Parathyroid adenoma (tissue), 2 donors: ENCODE results near the gene MOV10.

Experiments used
- H2AFZ ChIP-seq: fragments of 300-600 bp; sonication (generic); one replicate; pipeline ENCODE4 v1.7.0; 2017; ENCODE audit warnings: antibody characterized with exemption, mild to moderate bottlenecking
- H3K27ac ChIP-seq: fragments of 300-600 bp; sonication (generic); one replicate; pipeline ENCODE4 v1.7.0; 2017
- H3K27me3 ChIP-seq: fragments of 300-600 bp; sonication (generic); one replicate; pipeline ENCODE4 v1.7.0; 2017; ENCODE audit warnings: low read length; ENCODE audit not compliant: control insufficient read depth, insufficient read depth
- H3K36me3 ChIP-seq: fragments of 300-600 bp; sonication (generic); one replicate; pipeline ENCODE4 v1.7.0; 2017; ENCODE audit warnings: low read length; ENCODE audit not compliant: control insufficient read depth, insufficient read depth
- H3K4me1 ChIP-seq: fragments of 300-600 bp; sonication (generic); one replicate; pipeline ENCODE4 v1.7.0; 2017; ENCODE audit warnings: control low read depth
- H3K4me2 ChIP-seq: fragments of 300-600 bp; sonication (generic); one replicate; pipeline ENCODE4 v1.7.0; 2017; ENCODE audit warnings: low read length
- H3K4me3 ChIP-seq: fragments of 300-600 bp; sonication (generic); one replicate; pipeline ENCODE4 v1.7.0; 2017; ENCODE audit warnings: low read depth, low read length
- H3K79me2 ChIP-seq: fragments of 300-600 bp; sonication (generic); one replicate; pipeline ENCODE4 v1.7.0; 2017; ENCODE audit warnings: control low read depth
- H3K9ac ChIP-seq: fragments of 300-600 bp; sonication (generic); one replicate; pipeline ENCODE4 v1.7.0; 2017; ENCODE audit warnings: mild to moderate bottlenecking
- H3K9me3 ChIP-seq: fragments of 300-600 bp; sonication (generic); one replicate; pipeline ENCODE4 v1.7.0; 2017; ENCODE audit warnings: low read length; ENCODE audit not compliant: control insufficient read depth
- TF ChIP-seq, protein P1 (sequence below): fragments of 300-600 bp; sonication (generic); IDR thresholded peaks from one replicate; pipeline ENCODE4 v1.7.0; 2017; ENCODE audit warnings: antibody characterized with exemption, mild to moderate bottlenecking
- donor health status: primary hyperparathyroidism.

Gene MOV10

DNA sequence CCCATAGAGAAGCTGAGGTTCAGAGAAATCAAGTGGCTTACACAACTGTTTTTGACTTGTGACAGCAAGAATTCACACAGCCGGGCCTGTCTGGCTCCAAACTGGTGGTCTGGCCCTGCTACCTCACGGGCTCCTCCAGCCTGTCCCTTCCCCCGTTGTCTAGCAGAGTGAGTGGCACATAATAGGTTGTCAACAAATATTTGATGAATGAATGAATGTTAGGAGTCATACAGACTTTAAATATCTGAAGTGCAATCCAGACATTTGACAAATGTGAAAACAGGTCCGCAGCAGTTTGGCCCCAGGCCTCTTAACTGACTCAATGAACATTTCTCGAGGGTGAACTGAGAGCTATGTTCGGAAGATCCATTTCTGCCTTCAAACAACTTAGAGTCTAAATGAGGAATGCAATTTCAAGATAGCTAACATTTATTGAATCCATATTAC is 33.6 kb downstream of the MOV10 start:
- Histone ChIP-seq H3K9me3 (no peaks in the 10 kb centered on the region), H3K4me3 (no peak overlapping the region), H3K79me2 (peaks cover 2% of the 10 kb centered on the region), H3K36me3 (no peaks in the 10 kb centered on the region), H3K27ac (peak overlapping the region; percentile 62), H3K4me2 (no peak overlapping the region), H2AFZ (peak overlapping the region; percentile 93), H3K4me1 (peaks cover 16% of the 10 kb centered on the region), H3K27me3 (no peaks in the 10 kb centered on the region), H3K9ac (no peak overlapping the region)
- TF ChIP-seq, protein P1, sequence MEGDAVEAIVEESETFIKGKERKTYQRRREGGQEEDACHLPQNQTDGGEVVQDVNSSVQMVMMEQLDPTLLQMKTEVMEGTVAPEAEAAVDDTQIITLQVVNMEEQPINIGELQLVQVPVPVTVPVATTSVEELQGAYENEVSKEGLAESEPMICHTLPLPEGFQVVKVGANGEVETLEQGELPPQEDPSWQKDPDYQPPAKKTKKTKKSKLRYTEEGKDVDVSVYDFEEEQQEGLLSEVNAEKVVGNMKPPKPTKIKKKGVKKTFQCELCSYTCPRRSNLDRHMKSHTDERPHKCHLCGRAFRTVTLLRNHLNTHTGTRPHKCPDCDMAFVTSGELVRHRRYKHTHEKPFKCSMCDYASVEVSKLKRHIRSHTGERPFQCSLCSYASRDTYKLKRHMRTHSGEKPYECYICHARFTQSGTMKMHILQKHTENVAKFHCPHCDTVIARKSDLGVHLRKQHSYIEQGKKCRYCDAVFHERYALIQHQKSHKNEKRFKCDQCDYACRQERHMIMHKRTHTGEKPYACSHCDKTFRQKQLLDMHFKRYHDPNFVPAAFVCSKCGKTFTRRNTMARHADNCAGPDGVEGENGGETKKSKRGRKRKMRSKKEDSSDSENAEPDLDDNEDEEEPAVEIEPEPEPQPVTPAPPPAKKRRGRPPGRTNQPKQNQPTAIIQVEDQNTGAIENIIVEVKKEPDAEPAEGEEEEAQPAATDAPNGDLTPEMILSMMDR: no peak

DNA sequence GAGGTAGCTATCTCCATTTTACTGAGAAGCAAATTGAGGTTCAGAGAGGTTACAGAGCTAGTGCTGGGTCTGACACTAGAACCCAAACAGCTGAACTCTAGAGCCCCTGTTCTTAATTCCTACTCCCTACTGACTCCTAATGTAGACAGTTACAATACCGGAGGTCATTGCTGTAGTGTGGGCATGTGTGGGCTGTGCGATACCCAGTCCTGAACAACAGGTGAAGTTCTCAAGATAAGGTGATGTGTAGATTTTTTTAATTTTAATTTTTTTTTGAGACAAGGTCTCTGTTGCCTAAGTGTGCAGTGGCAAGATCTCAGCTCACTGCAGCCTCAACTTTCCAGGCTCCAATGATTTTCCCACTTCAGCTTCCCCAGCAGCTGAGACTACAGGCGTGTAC is 34.0 kb downstream of the MOV10 start:
- Histone ChIP-seq H3K36me3 (no peaks in the 10 kb centered on the region), H3K4me3 (no peak overlapping the region), H2AFZ (no peak overlapping the region), H3K4me2 (no peak overlapping the region), H3K79me2 (peaks cover 2% of the 10 kb centered on the region), H3K9ac (no peak overlapping the region), H3K27me3 (no peaks in the 10 kb centered on the region), H3K27ac (no peak overlapping the region), H3K4me1 (peaks cover 16% of the 10 kb centered on the region), H3K9me3 (no peaks in the 10 kb centered on the region)
- TF ChIP-seq, protein P1: no peak

DNA sequence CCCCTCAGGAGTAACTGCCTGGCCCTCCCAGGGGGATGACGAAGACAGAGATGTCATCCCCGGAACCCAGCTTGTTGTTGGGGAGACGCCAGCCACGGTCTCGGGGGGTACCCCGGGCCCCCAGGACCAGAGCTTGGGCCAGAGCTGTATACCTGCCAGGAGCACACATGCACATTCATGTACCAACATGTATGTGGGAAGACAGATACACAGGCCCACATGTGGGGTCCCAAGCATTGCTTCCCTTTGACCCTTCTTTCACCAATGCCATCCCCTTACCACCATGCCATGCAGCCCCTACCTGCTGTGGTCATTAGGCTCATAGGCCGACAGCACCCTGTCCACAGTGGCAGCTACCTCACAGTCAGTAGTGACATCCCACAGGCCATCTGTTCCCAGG is 35.7 kb downstream of the MOV10 start:
- peaks cover 12% of the 10 kb centered on the region for H3K4me1 ChIP-seq

DNA sequence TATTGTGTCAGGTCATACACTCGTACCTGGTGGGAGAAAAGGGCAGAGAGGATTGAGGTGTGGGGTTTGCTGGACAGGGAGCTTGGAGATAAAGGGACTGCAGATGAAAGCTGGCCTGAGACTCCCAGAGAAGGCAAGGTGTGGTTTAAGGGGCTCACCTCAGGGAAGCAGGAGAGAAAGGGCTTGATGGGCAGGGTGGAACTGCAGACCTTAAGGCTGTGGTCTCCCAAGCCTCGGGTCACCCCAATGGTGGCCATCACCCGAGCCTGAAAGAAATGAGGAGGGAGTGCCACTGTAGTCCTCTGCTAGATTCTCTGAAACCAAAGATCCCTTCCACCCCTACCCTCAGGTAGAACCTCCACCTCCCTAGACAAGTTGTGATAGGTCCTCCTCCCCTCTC is 36.1 kb downstream of the MOV10 start:
- Histone ChIP-seq H3K4me3 (no peak overlapping the region), H3K27ac (no peak overlapping the region), H3K79me2 (peaks cover 2% of the 10 kb centered on the region), H3K9ac (no peak overlapping the region), H3K36me3 (no peaks in the 10 kb centered on the region), H3K4me2 (no peak overlapping the region), H3K27me3 (no peaks in the 10 kb centered on the region), H2AFZ (no peak overlapping the region), H3K4me1 (peaks cover 12% of the 10 kb centered on the region), H3K9me3 (no peaks in the 10 kb centered on the region)
- TF ChIP-seq, protein P1: no peak

More for the DNA sequence above, 35.7 kb downstream of the MOV10 start:
- Histone ChIP-seq H2AFZ (no peak overlapping the region), H3K9me3 (no peaks in the 10 kb centered on the region), H3K27ac (no peak overlapping the region), H3K4me3 (no peak overlapping the region), H3K27me3 (no peaks in the 10 kb centered on the region), H3K4me2 (no peak overlapping the region), H3K36me3 (no peaks in the 10 kb centered on the region), H3K9ac (no peak overlapping the region), H3K79me2 (peaks cover 2% of the 10 kb centered on the region)
- TF ChIP-seq, protein P1: no peak

DNA sequence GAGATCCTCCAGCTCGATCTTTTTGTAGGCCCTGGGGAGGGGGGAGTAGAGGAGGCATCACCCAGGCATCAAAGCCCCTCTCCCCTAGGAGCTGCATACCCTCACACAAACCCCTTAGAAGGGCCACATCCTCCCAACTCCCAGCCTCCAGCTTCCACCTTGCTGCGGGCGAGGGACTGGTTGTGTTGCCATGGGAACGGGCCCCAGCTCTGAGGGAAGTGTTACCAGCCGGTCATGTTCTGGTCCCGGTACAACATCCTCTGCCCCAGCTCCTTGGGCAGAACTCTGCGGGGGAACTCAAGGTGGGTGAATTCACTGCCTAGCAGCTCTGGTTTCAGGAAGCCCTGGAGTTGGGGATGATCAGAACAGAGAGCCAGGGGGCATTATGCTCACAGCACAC is 36.6 kb downstream of the MOV10 start:
- Histone ChIP-seq H3K79me2 (peaks cover 2% of the 10 kb centered on the region), H3K4me2 (no peak overlapping the region), H3K27ac (no peak overlapping the region), H3K4me3 (no peak overlapping the region), H3K36me3 (no peaks in the 10 kb centered on the region), H3K9ac (no peak overlapping the region), H2AFZ (no peak overlapping the region), H3K27me3 (no peaks in the 10 kb centered on the region), H3K4me1 (peaks cover 12% of the 10 kb centered on the region), H3K9me3 (no peaks in the 10 kb centered on the region)
- TF ChIP-seq, protein P1: no peak
